Astrocyte (in vitro differentiated cells and primary cell): ENCODE measurements around the gene GMPR. TPM values are rescaled to one million over a fixed set of nuclear protein-coding genes. Genes with fewer than 3 reads are reported as not detected.

ENCODE experiments used
- DNase-seq: peaks from one replicate; pipeline ENCODE4 v3.0.0-alpha.2; 2010; ENCODE audit warnings: low read depth
- FAIRE-seq: peaks from 2 replicates; lab custom pipeline; 2011; peaks lifted over from hg19 to GRCh38; lab: Jason Lieb, UNC
- H2AFZ ChIP-seq: 2 replicates; pipeline ENCODE4 v1.6.0; 2012; ENCODE audit warnings: low read depth, low read length, inconsistent platforms
- H3K27ac ChIP-seq: 2 replicates; pipeline ENCODE4 v1.5.1; 2011; ENCODE audit warnings: low read depth, low read length, inconsistent platforms
- H3K27me3 ChIP-seq: 2 replicates; pipeline ENCODE4 v1.6.0; 2011; ENCODE audit warnings: low read length, inconsistent platforms; ENCODE audit not compliant: insufficient read depth
- H3K36me3 ChIP-seq: 2 replicates; pipeline ENCODE4 v1.5.1; 2011; ENCODE audit warnings: low read length, inconsistent platforms; ENCODE audit not compliant: insufficient read depth
- H3K4me1 ChIP-seq: 2 replicates; pipeline ENCODE4 v1.5.1; 2011; ENCODE audit warnings: low read length, inconsistent platforms; ENCODE audit not compliant: insufficient read depth
- H3K4me2 ChIP-seq: 2 replicates; pipeline ENCODE4 v1.6.0; 2012; ENCODE audit warnings: low read length, inconsistent platforms
- H3K4me3 ChIP-seq: 2 replicates; pipeline ENCODE4 v1.5.1; 2011; ENCODE audit warnings: low read depth, mild to moderate bottlenecking, low read length, inconsistent platforms; ENCODE audit not compliant: insufficient read depth
- H3K79me2 ChIP-seq: 2 replicates; pipeline ENCODE4 v1.6.0; 2012; ENCODE audit warnings: mild to moderate bottlenecking, low read length, inconsistent platforms; ENCODE audit not compliant: insufficient read depth
- H3K9ac ChIP-seq: 2 replicates; pipeline ENCODE4 v1.6.0; 2012; ENCODE audit warnings: mild to moderate bottlenecking, low read length, inconsistent platforms
- H3K9me3 ChIP-seq: 2 replicates; pipeline ENCODE4 v1.5.1; 2012; ENCODE audit warnings: low read depth, mild to moderate bottlenecking, low read length, inconsistent platforms; ENCODE audit not compliant: insufficient read depth
- H4K20me1 ChIP-seq: 2 replicates; pipeline ENCODE4 v1.6.0; 2012; ENCODE audit warnings: low read length, inconsistent platforms; ENCODE audit not compliant: insufficient read depth
- H3K27ac Mint-ChIP-seq: one replicate; pipeline ENCODE4 v1.8.0; 2021; ENCODE audit warnings: mild to moderate bottlenecking, mixed read lengths; ENCODE audit not compliant: unreplicated experiment
- H3K27me3 Mint-ChIP-seq: one replicate; pipeline ENCODE4 v1.8.0; 2021; ENCODE audit warnings: low read depth, mixed read lengths; ENCODE audit not compliant: unreplicated experiment
- H3K36me3 Mint-ChIP-seq: one replicate; pipeline ENCODE4 v1.8.0; 2021; ENCODE audit warnings: low read depth, mixed read lengths; ENCODE audit not compliant: unreplicated experiment
- H3K4me1 Mint-ChIP-seq: one replicate; pipeline ENCODE4 v1.8.0; 2021; ENCODE audit warnings: low read depth, mixed read lengths; ENCODE audit not compliant: unreplicated experiment
- H3K4me3 Mint-ChIP-seq: one replicate; pipeline ENCODE4 v1.8.0; 2021; ENCODE audit warnings: mild to moderate bottlenecking, moderate library complexity, mixed read lengths; ENCODE audit not compliant: unreplicated experiment
- H3K9me3 Mint-ChIP-seq: one replicate; pipeline ENCODE4 v1.8.0; 2021; ENCODE audit warnings: mild to moderate bottlenecking, mixed read lengths; ENCODE audit not compliant: unreplicated experiment
- EZH2 ChIP-seq: IDR thresholded peaks from 2 replicates; pipeline ENCODE4 v1.6.1; 2012; ENCODE audit warnings: mild to moderate bottlenecking, low read length, inconsistent platforms; ENCODE audit not compliant: insufficient read depth
- total RNA-seq: library from RNA; stranded (reverse); gene quantifications from 2 replicates; pipeline ENCODE4 v1.2.1, GENCODE V29; 2021
- TF ChIP-seq, protein P1 (sequence below): IDR thresholded peaks from 2 replicates; pipeline ENCODE4 v1.5.1; 2011; ENCODE audit warnings: low read depth, mild to moderate bottlenecking, inconsistent platforms, low read length, moderate library complexity; ENCODE audit not compliant: insufficient read depth

Gene GMPR
- total RNA-seq, 1 donor from 2014 or later = 2.0 TPM

DNA sequence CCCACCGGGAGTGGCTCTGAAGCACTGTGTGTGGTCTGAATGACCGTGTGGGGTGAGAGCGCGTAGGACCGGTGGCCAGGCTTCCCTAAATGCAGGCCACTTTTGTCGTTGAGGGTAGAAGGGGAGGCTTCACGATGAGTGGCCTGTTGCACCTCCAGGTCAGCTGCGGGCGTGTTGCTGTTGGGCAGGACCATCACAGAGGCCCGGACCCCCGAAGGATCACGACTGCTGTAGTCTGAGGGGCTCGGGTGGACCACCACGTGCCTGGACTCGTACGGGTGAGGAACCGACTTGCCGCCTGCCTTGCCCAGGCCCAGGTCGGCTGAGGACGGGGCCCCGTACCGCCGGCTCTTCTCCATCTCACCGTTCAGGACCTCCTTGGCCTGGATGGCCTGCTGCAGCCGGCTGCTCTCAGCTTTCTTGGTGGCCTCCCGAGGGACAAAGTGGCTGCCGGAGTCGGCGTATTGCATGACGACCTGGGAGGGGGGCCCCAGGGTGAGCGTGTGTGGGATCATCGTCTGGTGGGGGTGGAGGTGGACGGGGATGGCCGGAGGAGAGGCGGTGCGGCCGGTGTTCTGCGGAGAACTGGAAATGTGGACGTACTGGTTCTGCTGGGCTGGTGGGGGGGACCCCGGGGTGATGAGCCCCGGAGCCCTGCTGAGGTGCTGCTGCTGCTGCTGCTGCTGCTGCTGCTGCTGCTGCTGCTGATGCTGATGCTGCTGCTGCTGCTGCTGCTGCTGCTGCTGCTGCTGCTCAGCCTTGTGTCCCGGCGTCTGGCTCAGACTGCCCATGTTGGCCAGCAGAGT lies 88.8 kb downstream of the GMPR start:
- Histone ChIP-seq H3K27me3 (no peaks in the 10 kb centered on the region), H3K4me3 (no peak overlapping the region), H3K36me3 (no peaks in the 10 kb centered on the region), H2AFZ (no peak overlapping the region), H3K9me3 (no peaks in the 10 kb centered on the region), H3K79me2 (peaks cover 4% of the 10 kb centered on the region), H3K27ac (no peak overlapping the region), H4K20me1 (peaks cover 32% of the 10 kb centered on the region), H3K4me1 (peaks cover 33% of the 10 kb centered on the region), H3K9ac (no peak overlapping the region), H3K4me2 (no peak overlapping the region)
- TF ChIP-seq, protein P1, sequence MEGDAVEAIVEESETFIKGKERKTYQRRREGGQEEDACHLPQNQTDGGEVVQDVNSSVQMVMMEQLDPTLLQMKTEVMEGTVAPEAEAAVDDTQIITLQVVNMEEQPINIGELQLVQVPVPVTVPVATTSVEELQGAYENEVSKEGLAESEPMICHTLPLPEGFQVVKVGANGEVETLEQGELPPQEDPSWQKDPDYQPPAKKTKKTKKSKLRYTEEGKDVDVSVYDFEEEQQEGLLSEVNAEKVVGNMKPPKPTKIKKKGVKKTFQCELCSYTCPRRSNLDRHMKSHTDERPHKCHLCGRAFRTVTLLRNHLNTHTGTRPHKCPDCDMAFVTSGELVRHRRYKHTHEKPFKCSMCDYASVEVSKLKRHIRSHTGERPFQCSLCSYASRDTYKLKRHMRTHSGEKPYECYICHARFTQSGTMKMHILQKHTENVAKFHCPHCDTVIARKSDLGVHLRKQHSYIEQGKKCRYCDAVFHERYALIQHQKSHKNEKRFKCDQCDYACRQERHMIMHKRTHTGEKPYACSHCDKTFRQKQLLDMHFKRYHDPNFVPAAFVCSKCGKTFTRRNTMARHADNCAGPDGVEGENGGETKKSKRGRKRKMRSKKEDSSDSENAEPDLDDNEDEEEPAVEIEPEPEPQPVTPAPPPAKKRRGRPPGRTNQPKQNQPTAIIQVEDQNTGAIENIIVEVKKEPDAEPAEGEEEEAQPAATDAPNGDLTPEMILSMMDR = no peak
- TF ChIP-seq EZH2 = no peak
- Mint-ChIP-seq H3K36me3 (peaks cover 23% of the 10 kb centered on the region), H3K27me3 (no peaks in the 10 kb centered on the region), H3K4me3 (no peak overlapping the region), H3K27ac (no peak overlapping the region), H3K9me3 (no peaks in the 10 kb centered on the region), H3K4me1 (peaks cover 19% of the 10 kb centered on the region)
- FAIRE-seq (no peak), DNase-seq (no peak)

DNA sequence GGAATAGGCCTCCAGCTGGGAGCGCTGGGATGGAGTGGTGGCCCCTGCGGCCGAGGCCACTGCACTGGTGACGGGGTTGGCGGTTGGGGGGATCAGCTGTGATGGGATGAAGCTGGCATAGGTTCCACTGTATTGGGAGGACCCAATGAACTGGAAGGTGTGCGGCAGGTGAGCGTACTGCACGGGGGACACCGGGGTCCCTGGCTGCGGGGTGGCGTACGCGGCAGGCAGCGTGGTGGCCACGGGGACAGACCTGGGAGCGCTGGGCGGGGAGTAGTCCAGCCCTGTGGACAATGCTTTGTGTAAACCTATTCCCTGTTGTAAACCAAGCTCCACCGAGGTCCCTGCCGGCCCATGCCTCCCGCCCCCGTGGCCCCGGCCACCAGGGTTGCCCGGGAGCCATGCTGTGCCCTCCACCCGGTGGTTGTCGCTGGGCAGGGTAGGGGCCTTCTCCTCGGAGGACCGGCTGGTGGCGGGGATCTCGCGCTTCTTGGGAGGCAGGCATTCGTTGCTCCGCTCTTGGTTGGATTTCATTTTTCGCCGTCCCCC lies 89.5 kb downstream of the GMPR start:
- Mint-ChIP-seq H3K27ac (peak overlapping the region; percentile 59), H3K9me3 (no peaks in the 10 kb centered on the region), H3K36me3 (peaks cover 21% of the 10 kb centered on the region), H3K4me3 (no peak overlapping the region), H3K27me3 (no peaks in the 10 kb centered on the region), H3K4me1 (peaks cover 12% of the 10 kb centered on the region)
- FAIRE-seq (no peak), DNase-seq (no peak)
- H3K27me3 ChIP-seq = no peaks in the 10 kb centered on the region
- H4K20me1 ChIP-seq = peaks cover 29% of the 10 kb centered on the region
- H3K9me3 ChIP-seq = no peaks in the 10 kb centered on the region
- H3K27ac ChIP-seq = no peak overlapping the region
- H2AFZ ChIP-seq = no peak overlapping the region
- H3K4me3 ChIP-seq = no peak overlapping the region
- no peak overlapping the region for H3K4me2 ChIP-seq
- TF ChIP-seq, protein P1 = no peak
- H3K4me1 ChIP-seq = peaks cover 27% of the 10 kb centered on the region
- H3K9ac ChIP-seq = no peak overlapping the region
- H3K79me2 ChIP-seq = peaks cover 4% of the 10 kb centered on the region
- no peaks in the 10 kb centered on the region for H3K36me3 ChIP-seq

DNA sequence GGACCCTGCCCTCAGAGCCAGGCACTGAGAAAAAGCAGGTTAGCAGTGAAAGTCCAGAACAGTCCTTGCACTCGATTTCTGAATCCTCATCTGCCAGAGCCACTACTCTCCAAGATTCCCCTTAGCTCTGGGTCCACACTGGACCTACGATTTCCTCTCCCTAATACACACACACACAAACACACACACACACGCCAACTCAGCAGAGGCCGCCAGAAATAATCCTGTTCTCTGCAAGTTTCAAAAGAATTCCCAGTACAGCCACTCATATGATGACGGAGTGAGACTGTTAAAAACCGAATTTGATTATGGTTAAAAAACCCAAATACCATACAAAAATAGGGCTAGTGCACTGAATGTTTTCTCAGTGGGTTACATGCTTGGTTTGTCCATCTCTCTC lies 90.8 kb downstream of the GMPR start:
- H3K36me3 Mint-ChIP-seq = peaks cover 20% of the 10 kb centered on the region
- Histone ChIP-seq H3K79me2 (peaks cover 4% of the 10 kb centered on the region), H3K4me3 (no peak overlapping the region), H2AFZ (no peak overlapping the region), H3K4me2 (no peak overlapping the region), H4K20me1 (peaks cover 29% of the 10 kb centered on the region), H3K4me1 (peaks cover 22% of the 10 kb centered on the region), H3K9ac (no peak overlapping the region), H3K27ac (no peak overlapping the region), H3K36me3 (no peaks in the 10 kb centered on the region), H3K27me3 (no peaks in the 10 kb centered on the region), H3K9me3 (no peaks in the 10 kb centered on the region)
- peaks cover 22% of the 10 kb centered on the region for H3K4me1 Mint-ChIP-seq
- no peak for TF ChIP-seq EZH2
- TF ChIP-seq, protein P1 = no peak
- no peaks in the 10 kb centered on the region for H3K9me3 Mint-ChIP-seq
- H3K4me3 Mint-ChIP-seq = no peak overlapping the region
- no peaks in the 10 kb centered on the region for H3K27me3 Mint-ChIP-seq
- peak overlapping the region; percentile 1 for H3K27ac Mint-ChIP-seq
- no peak for FAIRE-seq
- no peak for DNase-seq
